PFSK-1 (cell line): ENCODE results near the gene OARD1.

Source experiments
- POLR2AphosphoS5 ChIP-seq: IDR thresholded peaks from 2 replicates; pipeline ENCODE4 v1.6.1; 2012; ENCODE audit warnings: low read depth, mild to moderate bottlenecking, control low read depth, low read length, moderate library complexity
- REST ChIP-seq, 2 experiments: IDR thresholded peaks; 2 replicates each; pipeline versions ENCODE4 v1.6.1 to v1.8.0; 2011 to 2012; ENCODE audit warnings: low read depth in 2 of 2, low read length in 2 of 2, control low read depth in 1 of 2, inconsistent platforms in 1 of 2, mild to moderate bottlenecking in 1 of 2, moderate library complexity in 1 of 2; ENCODE audit not compliant: insufficient read depth in 1 of 2
- TAF1 ChIP-seq: IDR thresholded peaks from 2 replicates; pipeline ENCODE4 v1.6.1; 2012; ENCODE audit warnings: low read length, control low read depth, borderline replicate concordance; ENCODE audit not compliant: insufficient read depth

GRCh38 chr6:41027799-41028560, 44.2 kb downstream of the OARD1 start:
- peak; percentile 43 for TF ChIP-seq POLR2AphosphoS5
- no peak for TF ChIP-seq TAF1
- TF ChIP-seq REST (IDR thresholded peaks at IDR 0.05; ENCODE audit: insufficient read depth in 1 of 2, low read depth in 2 of 2, low read length in 2 of 2), result no peak
